ENCODE measurements around the gene VWA5B2. TPM values are rescaled to one million over a fixed set of nuclear protein-coding genes. Genes with fewer than 3 reads are reported as not detected.

The VWA5B2 gene
- total RNA-seq, 1 donor from 2014 or later: 0.32 TPM

DNA sequence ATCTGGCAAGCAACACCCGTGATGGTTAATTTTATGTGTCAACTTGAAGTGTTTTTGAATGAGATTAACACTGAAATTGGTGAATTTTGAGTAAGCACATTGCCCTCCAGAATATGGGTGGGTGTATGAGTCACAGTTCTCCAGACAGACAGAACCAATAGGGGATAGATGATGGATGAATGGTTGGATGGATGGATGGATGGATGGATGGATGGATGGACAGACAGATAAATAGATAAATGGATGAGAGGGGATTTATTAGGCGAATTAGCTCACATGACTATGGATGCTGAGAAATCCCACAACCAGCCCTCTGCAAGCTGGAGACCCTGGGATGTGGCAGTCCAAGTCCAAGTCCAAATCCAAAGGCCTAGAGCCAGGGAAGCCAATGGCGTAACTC is 5.4 kb upstream of the VWA5B2 start:
- Histone ChIP-seq H3K27me3 (no peaks in the 10 kb centered on the region), H3K4me3 (no peak overlapping the region), H3K27ac (no peak overlapping the region), H3K4me1 (no peaks in the 10 kb centered on the region), H3K9me3 (no peaks in the 10 kb centered on the region), H3K36me3 (no peaks in the 10 kb centered on the region)
- TF ChIP-seq, protein P1, sequence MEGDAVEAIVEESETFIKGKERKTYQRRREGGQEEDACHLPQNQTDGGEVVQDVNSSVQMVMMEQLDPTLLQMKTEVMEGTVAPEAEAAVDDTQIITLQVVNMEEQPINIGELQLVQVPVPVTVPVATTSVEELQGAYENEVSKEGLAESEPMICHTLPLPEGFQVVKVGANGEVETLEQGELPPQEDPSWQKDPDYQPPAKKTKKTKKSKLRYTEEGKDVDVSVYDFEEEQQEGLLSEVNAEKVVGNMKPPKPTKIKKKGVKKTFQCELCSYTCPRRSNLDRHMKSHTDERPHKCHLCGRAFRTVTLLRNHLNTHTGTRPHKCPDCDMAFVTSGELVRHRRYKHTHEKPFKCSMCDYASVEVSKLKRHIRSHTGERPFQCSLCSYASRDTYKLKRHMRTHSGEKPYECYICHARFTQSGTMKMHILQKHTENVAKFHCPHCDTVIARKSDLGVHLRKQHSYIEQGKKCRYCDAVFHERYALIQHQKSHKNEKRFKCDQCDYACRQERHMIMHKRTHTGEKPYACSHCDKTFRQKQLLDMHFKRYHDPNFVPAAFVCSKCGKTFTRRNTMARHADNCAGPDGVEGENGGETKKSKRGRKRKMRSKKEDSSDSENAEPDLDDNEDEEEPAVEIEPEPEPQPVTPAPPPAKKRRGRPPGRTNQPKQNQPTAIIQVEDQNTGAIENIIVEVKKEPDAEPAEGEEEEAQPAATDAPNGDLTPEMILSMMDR (IDR thresholded peaks at IDR 0.05): no peak
- intact Hi-C loops (cut with DNase I): no loop called here
- DNase-seq (ENCODE audit: low spot score in 2 of 2): no peak

DNA sequence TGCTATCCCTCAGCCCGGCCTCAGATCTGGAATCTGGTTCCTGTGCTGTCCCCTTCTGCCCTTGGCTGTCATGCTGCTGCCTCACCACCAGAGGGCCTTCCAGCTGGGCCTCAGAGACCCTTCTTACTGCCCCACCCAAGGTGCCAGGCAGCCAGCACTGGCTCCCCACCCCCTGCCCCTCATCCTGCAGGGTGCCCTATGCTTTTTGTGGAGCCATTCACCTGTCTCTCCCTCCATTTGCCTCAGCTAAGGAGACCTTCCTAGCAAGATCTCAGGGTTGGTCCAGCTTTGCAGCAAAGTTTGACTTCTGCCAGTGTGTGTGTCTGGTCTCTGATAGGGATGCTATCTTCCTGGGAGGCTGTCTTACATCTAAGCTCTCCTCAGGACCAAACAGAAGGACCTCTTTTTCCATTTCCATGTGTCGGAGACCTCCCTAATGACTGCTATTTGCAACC is 1.9 kb upstream of the VWA5B2 start:
- Histone ChIP-seq H3K27ac (no peak overlapping the region), H3K36me3 (no peaks in the 10 kb centered on the region), H3K4me1 (peaks cover 10% of the 10 kb centered on the region in 2 donors), H3K9me3 (no peaks in the 10 kb centered on the region), H3K27me3 (peaks cover 25% of the 10 kb centered on the region), H3K4me3 (no peak overlapping the region)
- no peak for DNase-seq (ENCODE audit: low spot score in 2 of 2)
- TF ChIP-seq, protein P1 (IDR thresholded peaks at IDR 0.05): peak; percentile 35 to 65 (median 55)
- intact Hi-C loops (cut with DNase I): no loop called here

DNA sequence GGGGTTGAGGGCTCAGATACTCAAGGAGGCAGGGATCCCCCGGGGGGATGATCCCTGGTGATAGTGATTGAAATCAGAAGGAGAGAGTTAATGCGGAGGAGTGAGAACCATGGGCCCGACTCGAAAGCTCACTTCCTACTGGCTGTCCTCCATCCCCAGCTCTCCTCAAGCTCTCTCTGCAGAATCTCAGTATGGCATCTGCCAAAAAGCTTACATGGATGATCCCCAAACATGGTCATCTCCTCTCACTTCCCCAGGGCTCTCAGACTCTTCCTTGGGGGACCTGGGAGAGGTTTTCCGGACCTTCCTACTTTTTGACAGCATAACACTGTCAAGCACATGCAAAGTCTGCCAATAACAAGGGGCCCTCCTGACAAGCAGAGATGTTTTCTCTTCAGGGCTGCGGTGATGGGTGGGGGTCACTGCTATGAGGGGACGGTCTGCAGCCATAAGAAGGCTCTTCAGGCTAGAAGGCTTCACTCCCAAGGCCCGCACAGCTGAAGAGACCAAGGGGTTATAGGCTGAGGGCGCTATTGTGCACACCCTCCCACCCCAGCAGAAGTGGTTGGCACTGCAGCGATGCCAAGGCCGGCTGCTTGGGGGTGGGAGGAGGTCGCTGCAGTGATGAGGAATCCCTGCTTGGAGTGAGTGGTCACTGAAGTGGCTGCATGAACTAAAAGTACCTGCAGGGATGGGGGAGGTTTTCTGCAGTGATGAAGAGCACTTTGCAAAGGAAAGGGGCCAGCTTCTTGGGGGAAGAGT is 828 bp upstream of the VWA5B2 start:
- Histone ChIP-seq H3K27ac (no peak overlapping the region), H3K27me3 (peaks cover 25% of the 10 kb centered on the region), H3K9me3 (no peaks in the 10 kb centered on the region), H3K4me1 (peaks cover 10% of the 10 kb centered on the region in 2 donors), H3K4me3 (peak overlapping the region; percentile 66 to 76), H3K36me3 (no peaks in the 10 kb centered on the region)
- intact Hi-C loops (cut with DNase I): no loop called here
- no peak for DNase-seq (ENCODE audit: low spot score in 2 of 2)
- TF ChIP-seq, protein P1 (IDR thresholded peaks at IDR 0.05): no peak

DNA sequence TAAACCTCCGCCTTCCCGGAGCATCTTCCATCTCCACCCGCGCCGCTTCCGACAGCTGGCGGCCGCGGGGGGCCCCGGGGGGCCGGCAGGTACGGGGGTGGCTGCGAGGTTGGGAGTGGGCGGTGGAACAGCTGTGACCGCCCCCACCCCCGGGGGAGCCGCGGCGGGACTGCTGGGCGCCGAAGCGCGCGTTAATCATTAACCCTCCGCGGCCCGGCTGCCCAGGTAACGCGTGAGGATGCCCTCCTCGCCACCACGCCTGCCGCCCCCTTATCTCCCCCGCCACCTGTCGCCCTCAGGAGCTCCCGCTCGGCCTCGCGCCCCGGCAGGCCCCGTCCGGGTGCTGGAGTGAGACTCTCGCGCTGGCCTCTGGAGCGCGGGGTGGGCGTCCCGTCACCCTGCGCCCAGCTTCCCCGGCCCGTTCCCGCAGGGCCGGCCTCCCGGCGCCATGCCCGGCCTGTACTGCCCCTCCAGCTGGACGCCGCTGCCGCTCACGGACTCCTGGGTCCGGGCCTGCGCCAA is 757 bp downstream of the VWA5B2 start:
- peak overlapping the region; percentile 66 to 76 for H3K4me3 ChIP-seq
- TF ChIP-seq, protein P1 (IDR thresholded peaks at IDR 0.05): no peak
- intact Hi-C loops (cut with DNase I): no loop called here
- peaks cover 10% of the 10 kb centered on the region in 2 donors for H3K4me1 ChIP-seq
- H3K27ac ChIP-seq: no peak overlapping the region
- no peak for DNase-seq (ENCODE audit: low spot score in 2 of 2)
- no peaks in the 10 kb centered on the region for H3K9me3 ChIP-seq
- peaks cover 25% of the 10 kb centered on the region for H3K27me3 ChIP-seq
- H3K36me3 ChIP-seq: no peaks in the 10 kb centered on the region

DNA sequence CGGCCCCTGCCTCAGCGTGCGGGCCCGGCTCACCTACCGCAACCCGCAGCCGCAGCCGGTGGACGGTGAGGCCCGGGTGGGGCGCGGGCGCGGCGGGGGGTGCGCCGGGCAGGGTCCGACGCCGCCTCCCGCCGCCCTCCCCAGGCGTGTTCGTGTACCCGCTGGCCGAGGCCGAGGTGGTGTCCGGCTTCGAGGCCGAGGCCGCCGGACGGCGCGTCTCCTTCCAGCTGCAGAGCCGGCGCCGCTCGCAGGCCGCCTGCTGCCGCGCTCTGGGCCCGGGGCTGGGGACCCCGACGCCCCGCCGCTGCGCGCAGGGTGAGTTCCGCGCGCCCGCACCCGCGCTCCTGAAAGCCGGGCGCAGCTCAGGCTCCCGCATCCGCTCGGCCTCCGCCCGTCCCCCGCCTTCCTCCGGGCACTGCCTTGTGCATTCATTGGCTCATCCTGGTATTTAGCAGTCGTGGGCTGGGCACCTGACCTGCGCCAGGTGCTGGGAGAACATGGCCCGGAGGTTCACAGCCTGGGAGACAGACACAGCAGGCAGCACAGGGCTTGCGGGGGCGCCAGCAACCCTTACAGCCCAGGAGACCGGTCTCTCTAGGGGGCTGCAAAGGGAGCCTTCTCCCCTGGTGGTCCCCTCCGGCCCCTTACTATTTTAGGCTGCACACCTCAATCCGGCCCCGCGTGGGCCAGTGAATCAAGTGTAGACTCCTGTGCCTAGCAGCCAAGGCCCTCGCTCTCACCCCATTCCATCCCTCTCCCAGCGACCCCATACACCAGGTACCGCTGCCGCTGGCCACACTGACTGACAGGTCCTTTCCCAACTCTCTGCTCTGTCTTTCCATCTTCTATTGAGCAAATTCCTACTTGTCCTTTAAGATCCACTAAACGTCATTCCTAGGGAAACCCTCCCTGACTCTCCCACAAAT is 1.5 kb downstream of the VWA5B2 start:
- peaks cover 25% of the 10 kb centered on the region for H3K27me3 ChIP-seq
- no peaks in the 10 kb centered on the region for H3K9me3 ChIP-seq
- no peak for DNase-seq (ENCODE audit: low spot score in 2 of 2)
- H3K4me3 ChIP-seq: peak overlapping the region; percentile 66 to 76
- TF ChIP-seq, protein P1 (IDR thresholded peaks at IDR 0.05): no peak
- no peak overlapping the region for H3K27ac ChIP-seq
- intact Hi-C loops (cut with DNase I): no loop called here
- H3K4me1 ChIP-seq: peaks cover 10% of the 10 kb centered on the region in 2 donors
- no peaks in the 10 kb centered on the region for H3K36me3 ChIP-seq
